Inflammatory macrophage treated with lipopolysaccharide for 4 hours (primary cell): Measurements from ENCODE around the gene TOMM70.
"Not testable (repeated sequence)": the region's sequence is repeated elsewhere in the genome, so short reads cannot be mapped to it uniquely, and the experiment has no call there.

Experiments
- DNase-seq: peaks from one replicate; pipeline ENCODE4 v3.0.0-alpha.2; 2020

Gene TOMM70

GRCh38 chr3:100361897-100362296 is 39.0 kb downstream of the TOMM70 start:
- DNase-seq = no peak

- DNase-seq = no peak
These were observed 40.0 kb downstream of the TOMM70 start for GRCh38 chr3:100360757-100361496.

GRCh38 chr3:100359035-100359434 is 41.9 kb downstream of the TOMM70 start:
- no peak for DNase-seq

GRCh38 chr3:100358413-100358812 is 42.5 kb downstream of the TOMM70 start:
- no peak for DNase-seq

GRCh38 chr3:100354850-100355249 is 46.0 kb downstream of the TOMM70 start:
- no peak for DNase-seq

GRCh38 chr3:100352296-100353231 is 48.3 kb downstream of the TOMM70 start:
- no peak for DNase-seq

GRCh38 chr3:100351770-100352169 is 49.1 kb downstream of the TOMM70 start:
- DNase-seq = not testable (repeated sequence)

- DNase-seq = no peak
These were observed 52.2 kb downstream of the TOMM70 start for GRCh38 chr3:100348727-100349126.

GRCh38 chr3:100340527-100340926 is 60.4 kb downstream of the TOMM70 start:
- DNase-seq = no peak

- no peak for DNase-seq
These were observed 61.1 kb downstream of the TOMM70 start for GRCh38 chr3:100339786-100340185.

GRCh38 chr3:100338911-100339310 is 62.0 kb downstream of the TOMM70 start:
- DNase-seq = no peak

- not testable (repeated sequence) for DNase-seq
These were observed 64.7 kb downstream of the TOMM70 start for GRCh38 chr3:100336229-100336628.

- peak; percentile 72 for DNase-seq
These were observed 65.5 kb downstream of the TOMM70 start for GRCh38 chr3:100335434-100335833.

GRCh38 chr3:100334488-100335351 is 66.2 kb downstream of the TOMM70 start, which contains the start of gene NIT2:
NIT2 (plus strand) TSS chr3:100334757; CDS start chr3:100334792, 35 bp downstream.
- peak; percentile 69 for DNase-seq

- DNase-seq = no peak
These were observed 66.9 kb downstream of the TOMM70 start for GRCh38 chr3:100333970-100334487.

GRCh38 chr3:100333051-100333450 is 67.8 kb downstream of the TOMM70 start:
- no peak for DNase-seq

GRCh38 chr3:100331660-100332059 is 69.2 kb downstream of the TOMM70 start:
- DNase-seq = no peak

- DNase-seq = no peak
These were observed 70.2 kb downstream of the TOMM70 start for GRCh38 chr3:100330651-100331050.

- no peak for DNase-seq
These were observed 70.9 kb downstream of the TOMM70 start for GRCh38 chr3:100329800-100330489.

- DNase-seq = not testable (repeated sequence)
These were observed 73.5 kb downstream of the TOMM70 start for GRCh38 chr3:100327377-100327776.

GRCh38 chr3:100325827-100326226 is 75.1 kb downstream of the TOMM70 start:
- DNase-seq = no peak

GRCh38 chr3:100324044-100324443 is 76.8 kb downstream of the TOMM70 start:
- no peak for DNase-seq
